Esophagus muscularis mucosa (tissue), 4 donors: Measurements from ENCODE around the gene B3GAT2. TPM values are rescaled to one million over a fixed set of nuclear protein-coding genes. Genes with fewer than 3 reads are reported as not detected.

ENCODE experiments used
- DNase-seq: peaks from one replicate; pipeline ENCODE4 v3.0.0-alpha.2; 2017; ENCODE audit errors: extremely low spot score
- H3K27ac ChIP-seq, 4 donors: fragments of 200-600 bp; sonication (generic); replicated peaks in 1 of 4; 1 replicate in 3 of 4; 2 replicates in 1 of 4; pipeline ENCODE4 v1.5.1; 2016 to 2019; ENCODE audit warnings: mild to moderate bottlenecking in 1 of 4
- H3K27me3 ChIP-seq, 4 donors: fragments of 200-600 bp; sonication (generic); one replicate each; pipeline versions ENCODE4 v1.5.1 to v1.6.0; 2016 to 2019
- H3K36me3 ChIP-seq, 4 donors: fragments of 200-600 bp; sonication (generic); one replicate each; pipeline ENCODE4 v1.5.1; 2016 to 2019
- H3K4me1 ChIP-seq, 4 donors: fragments of 200-600 bp; sonication (generic); one replicate each; pipeline ENCODE4 v1.5.1; 2016 to 2019
- H3K4me3 ChIP-seq, 4 donors: fragments of 200-600 bp; sonication (generic); 1 replicate in 2 of 4; 2 replicates in 2 of 4; pipeline ENCODE4 v1.5.1; 2016 to 2019; ENCODE audit warnings: mild to moderate bottlenecking in 4 of 4, moderate library complexity in 1 of 4
- H3K9me3 ChIP-seq, 4 donors: fragments of 200-600 bp; sonication (generic); 1 replicate in 3 of 4; 2 replicates in 1 of 4; pipeline ENCODE4 v1.5.1; 2016 to 2019
- EP300 ChIP-seq: sonication (generic); formaldehyde crosslinking; IDR thresholded peaks from one replicate; pipeline ENCODE4 v1.6.1; 2017; ENCODE audit warnings: antibody characterized with exemption
- POLR2A ChIP-seq: fragments of 450-650 bp; IDR thresholded peaks from one replicate; pipeline ENCODE4 v1.6.1; 2017; ENCODE audit warnings: antibody characterized with exemption, moderate library complexity, mild to moderate bottlenecking, low read depth
- POLR2AphosphoS5 ChIP-seq, 2 donors: sonication (generic); formaldehyde crosslinking; IDR thresholded peaks; one replicate each; pipeline ENCODE4 v1.6.1; 2017; ENCODE audit warnings: antibody characterized with exemption in 2 of 2
- WGBS: methylation state at CpG from one replicate; pipeline ENCODE4 v1.1.5; 2018; 5-methylcytosine and 5-hydroxymethylcytosine counted together
- intact Hi-C: fragments of 100-400 bp; cut with DNase I; formaldehyde crosslinking; loops from one replicate; pipeline ENCODE4 v1.15.1; 2023
- total RNA-seq, 4 donors: library from RNA; depleted of rRNA; stranded (reverse); fragments of >200 nt; gene quantifications; one replicate each; pipeline versions ENCODE4 v1.1.0 to v1.2.1, GENCODE V29; 2016
- TF ChIP-seq, protein P1 (sequence below), 3 experiments: fragments of 200-600 bp in 2 of 3; fragments of 450-650 bp in 1 of 3; sonication (generic) in 2 of 3; IDR thresholded peaks; one replicate each; pipeline ENCODE4 v1.5.1; 2017 to 2019; ENCODE audit warnings: antibody characterized with exemption in 3 of 3, mild to moderate bottlenecking in 2 of 3, moderate library complexity in 1 of 3

Gene B3GAT2
- total RNA-seq, 4 donors from 2014 or later: under 0.01 to 0.13 (median 0.11) TPM; not detected in 1

DNA sequence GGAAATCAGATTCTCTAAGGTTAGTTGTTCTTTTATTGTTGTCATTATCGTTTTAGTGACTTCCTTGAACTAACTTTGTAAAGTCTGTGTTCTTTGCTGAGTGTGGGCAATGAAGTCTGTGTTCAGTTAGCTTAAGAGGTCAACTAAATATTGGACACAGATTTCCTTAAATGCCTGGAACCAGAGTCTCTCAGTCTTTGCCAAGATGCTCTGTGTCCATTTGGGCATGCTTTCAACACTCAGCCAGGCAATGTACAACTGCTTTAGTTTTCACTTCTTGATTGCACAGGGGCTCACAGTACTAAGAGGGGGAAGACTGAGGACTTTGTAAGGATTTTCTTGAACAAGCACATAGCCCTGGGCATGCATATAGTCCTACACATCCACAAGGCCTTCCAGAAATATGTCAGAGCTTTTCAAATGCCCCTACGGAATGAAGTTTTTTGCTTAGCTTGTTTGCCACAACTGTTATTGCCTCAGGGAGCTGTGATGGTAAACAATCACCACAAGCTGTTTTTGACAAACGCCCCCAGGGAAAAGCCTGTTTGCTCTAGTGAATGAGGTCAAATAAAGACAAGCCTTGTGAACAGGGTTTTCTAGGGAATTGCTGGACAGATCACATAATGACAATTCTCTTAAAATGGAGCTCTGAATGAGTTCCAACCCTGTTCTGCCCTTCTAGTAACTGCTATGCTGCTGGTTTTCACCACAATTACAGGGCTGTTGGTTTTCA is 82.5 kb downstream of the B3GAT2 start:
- intact Hi-C loops: no loop called here
- H3K36me3 ChIP-seq: no peaks in the 10 kb centered on the region
- no peak overlapping the region for H3K4me3 ChIP-seq
- no peak overlapping the region for H3K27ac ChIP-seq
- DNase-seq: no peak
- TF ChIP-seq EP300: no peak
- TF ChIP-seq POLR2A: no peak
- TF ChIP-seq, protein P1, sequence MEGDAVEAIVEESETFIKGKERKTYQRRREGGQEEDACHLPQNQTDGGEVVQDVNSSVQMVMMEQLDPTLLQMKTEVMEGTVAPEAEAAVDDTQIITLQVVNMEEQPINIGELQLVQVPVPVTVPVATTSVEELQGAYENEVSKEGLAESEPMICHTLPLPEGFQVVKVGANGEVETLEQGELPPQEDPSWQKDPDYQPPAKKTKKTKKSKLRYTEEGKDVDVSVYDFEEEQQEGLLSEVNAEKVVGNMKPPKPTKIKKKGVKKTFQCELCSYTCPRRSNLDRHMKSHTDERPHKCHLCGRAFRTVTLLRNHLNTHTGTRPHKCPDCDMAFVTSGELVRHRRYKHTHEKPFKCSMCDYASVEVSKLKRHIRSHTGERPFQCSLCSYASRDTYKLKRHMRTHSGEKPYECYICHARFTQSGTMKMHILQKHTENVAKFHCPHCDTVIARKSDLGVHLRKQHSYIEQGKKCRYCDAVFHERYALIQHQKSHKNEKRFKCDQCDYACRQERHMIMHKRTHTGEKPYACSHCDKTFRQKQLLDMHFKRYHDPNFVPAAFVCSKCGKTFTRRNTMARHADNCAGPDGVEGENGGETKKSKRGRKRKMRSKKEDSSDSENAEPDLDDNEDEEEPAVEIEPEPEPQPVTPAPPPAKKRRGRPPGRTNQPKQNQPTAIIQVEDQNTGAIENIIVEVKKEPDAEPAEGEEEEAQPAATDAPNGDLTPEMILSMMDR (IDR thresholded peaks at IDR 0.05): no peak
- no peak for TF ChIP-seq POLR2AphosphoS5 (IDR thresholded peaks at IDR 0.05)
- no peaks in the 10 kb centered on the region for H3K4me1 ChIP-seq
- H3K9me3 ChIP-seq: peaks cover 0 to 25% (median 12%) of the 10 kb centered on the region in 4 donors
- no peaks in the 10 kb centered on the region for H3K27me3 ChIP-seq
- WGBS: 67% methylated on average over 3 of the region's 3 CpGs

DNA sequence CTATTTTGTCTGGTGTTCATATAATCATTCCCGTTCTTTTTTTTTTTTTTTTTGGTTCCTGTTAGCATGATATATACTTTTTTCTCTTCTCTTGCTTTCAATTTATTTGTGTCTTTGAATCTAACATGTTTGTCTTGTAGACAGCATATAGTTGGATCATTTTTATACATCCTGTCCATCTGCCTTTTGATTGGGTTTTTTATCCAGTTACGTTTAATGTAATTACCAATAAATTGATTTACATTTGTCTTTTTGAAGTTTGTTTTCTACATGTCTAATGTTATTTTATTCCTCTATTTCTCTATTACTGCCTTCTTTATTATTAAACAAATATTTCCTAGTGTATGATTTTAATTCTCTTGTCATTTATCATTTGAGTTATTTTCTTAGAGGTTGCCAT is 84.4 kb downstream of the B3GAT2 start:
- DNase-seq: no peak
- Histone ChIP-seq H3K4me3 (no peak overlapping the region), H3K36me3 (no peaks in the 10 kb centered on the region), H3K4me1 (no peaks in the 10 kb centered on the region), H3K9me3 (peaks cover 0 to 25% (median 12%) of the 10 kb centered on the region in 4 donors), H3K27ac (no peak overlapping the region), H3K27me3 (no peaks in the 10 kb centered on the region)
- 97% methylated on average over 2 of the region's 2 CpGs for WGBS
- intact Hi-C loops: no loop called here
- TF ChIP-seq EP300: no peak
- TF ChIP-seq, protein P1 (IDR thresholded peaks at IDR 0.05): no peak

DNA sequence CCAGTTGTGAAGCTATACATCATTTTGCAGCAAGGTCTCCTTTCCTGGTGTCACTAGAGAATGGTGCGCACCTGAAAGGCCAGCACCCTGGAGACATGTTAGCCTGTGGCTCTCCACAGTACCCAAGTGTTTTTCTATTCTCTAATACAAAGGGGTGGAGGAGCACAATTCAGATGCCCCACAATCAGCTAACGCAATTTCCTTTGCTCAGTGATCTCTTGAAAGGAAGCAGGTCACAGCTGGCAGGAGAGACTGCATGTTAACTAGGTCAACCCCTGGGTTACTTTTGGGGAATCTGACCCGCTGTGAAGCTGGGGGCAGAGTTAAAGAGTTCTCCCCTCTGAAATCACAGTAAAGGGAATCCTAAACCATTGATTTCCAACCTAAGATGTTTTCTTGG is 92.5 kb downstream of the B3GAT2 start:
- Histone ChIP-seq H3K4me3 (no peak overlapping the region), H3K4me1 (no peaks in the 10 kb centered on the region), H3K36me3 (peaks cover 4 to 25% (median 16%) of the 10 kb centered on the region in 4 donors), H3K27me3 (no peaks in the 10 kb centered on the region), H3K9me3 (no peaks in the 10 kb centered on the region), H3K27ac (no peak overlapping the region)
- no peak for DNase-seq
- intact Hi-C loops: no loop called here
- TF ChIP-seq EP300: no peak
- no peak for TF ChIP-seq POLR2A
- TF ChIP-seq, protein P1 (IDR thresholded peaks at IDR 0.05): no peak
- 81% methylated on average over 3 of the region's 3 CpGs for WGBS

DNA sequence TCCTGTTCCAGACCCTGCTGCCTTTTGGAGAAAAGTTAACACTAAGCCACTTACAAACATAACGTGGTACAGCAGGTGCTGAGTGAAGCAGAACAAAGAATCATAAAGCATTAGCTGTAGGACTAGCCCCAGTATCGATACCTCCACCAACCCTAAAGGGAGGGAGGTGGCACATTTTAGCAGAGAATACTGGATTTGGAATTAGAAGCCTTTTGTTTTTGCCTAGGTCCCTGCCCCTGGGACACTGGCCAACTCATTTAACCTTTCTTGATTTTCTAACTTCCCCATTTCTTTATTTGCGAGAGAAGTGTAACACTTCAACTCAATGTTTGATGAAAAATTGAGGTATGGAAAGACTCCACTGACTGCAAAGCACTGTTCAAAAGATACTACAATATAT is 93.5 kb downstream of the B3GAT2 start:
- 76% methylated on average over 3 of the region's 3 CpGs for WGBS
- H3K4me3 ChIP-seq: no peak overlapping the region
- no peaks in the 10 kb centered on the region for H3K27me3 ChIP-seq
- no peak overlapping the region for H3K27ac ChIP-seq
- H3K36me3 ChIP-seq: peaks cover 4 to 35% (median 16%) of the 10 kb centered on the region in 4 donors
- H3K9me3 ChIP-seq: no peaks in the 10 kb centered on the region
- H3K4me1 ChIP-seq: no peaks in the 10 kb centered on the region
- intact Hi-C loops: no loop called here
- no peak for DNase-seq
- TF ChIP-seq, protein P1 (IDR thresholded peaks at IDR 0.05): no peak
- TF ChIP-seq POLR2AphosphoS5 (IDR thresholded peaks at IDR 0.05): no peak
- no peak for TF ChIP-seq EP300
- no peak for TF ChIP-seq POLR2A

DNA sequence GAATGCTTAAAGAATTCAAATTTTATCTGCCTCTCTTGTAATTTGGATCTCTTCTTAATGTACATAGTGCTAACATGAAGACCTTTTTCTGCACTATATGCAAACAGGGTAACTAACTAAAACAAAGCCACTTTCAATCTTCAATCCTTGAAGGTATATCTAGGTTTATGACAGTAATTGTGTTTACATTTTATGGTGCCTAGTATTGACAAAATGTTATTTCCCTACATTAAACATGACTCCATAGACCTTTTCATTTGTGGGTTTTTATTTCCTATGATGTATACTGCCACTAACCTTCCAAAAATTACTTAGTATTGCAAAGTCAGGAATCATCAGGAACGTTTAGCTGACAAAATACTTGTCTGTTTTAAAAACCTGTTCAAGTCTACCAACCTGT is 95.9 kb downstream of the B3GAT2 start:
- Histone ChIP-seq H3K36me3 (peaks cover 8 to 49% (median 21%) of the 10 kb centered on the region in 4 donors), H3K4me3 (no peak overlapping the region), H3K4me1 (no peaks in the 10 kb centered on the region), H3K27ac (no peak overlapping the region), H3K27me3 (no peaks in the 10 kb centered on the region), H3K9me3 (no peaks in the 10 kb centered on the region)
- intact Hi-C loops: no loop called here
- TF ChIP-seq POLR2AphosphoS5 (IDR thresholded peaks at IDR 0.05) (no peak), POLR2A (no peak), EP300 (no peak)
- TF ChIP-seq, protein P1 (IDR thresholded peaks at IDR 0.05): no peak
- 80% methylated on average over 1 of the region's 1 CpG for WGBS
- DNase-seq: no peak
